ENCODE measurements around the gene MPHOSPH9. TPM values are rescaled to one million over a fixed set of nuclear protein-coding genes. Genes with fewer than 3 reads are reported as not detected.
A peak's percentile ranks its signal among the peaks of the same experiment; 100 is the strongest.

MPHOSPH9 gene
- total RNA-seq, 1 donor from 2014 or later, result 302 TPM

GRCh38 chr12:123114304-123115083 lies 118.4 kb downstream of the MPHOSPH9 start:
- peaks cover 6% of the 10 kb centered on the region for H3K4me1 ChIP-seq

DNA sequence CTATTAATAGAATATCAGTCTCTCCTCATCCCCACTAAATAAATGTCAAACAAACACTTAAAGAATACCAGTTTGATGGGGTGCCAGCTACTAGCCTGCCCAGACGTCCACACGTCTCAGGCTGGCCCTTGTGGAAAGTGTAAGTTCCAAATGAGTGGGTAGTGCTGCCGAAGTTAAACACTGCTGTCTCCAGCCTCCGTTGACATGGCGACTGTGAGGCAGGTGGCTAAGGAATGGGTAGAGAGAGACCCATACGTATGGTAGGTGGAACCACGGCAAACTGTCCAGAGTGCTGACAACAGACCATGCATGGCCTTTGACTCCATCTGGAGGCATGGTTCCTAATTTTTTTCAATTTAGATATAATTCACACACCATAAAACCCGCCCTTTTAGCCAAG lies 119.9 kb downstream of the MPHOSPH9 start:
- no peak overlapping the region for H3K4me3 ChIP-seq
- DNase-seq (ENCODE audit: low spot score), result no peak
- Mint-ChIP-seq H3K27me3 (ENCODE audit: insufficient read depth, low read depth) (peaks cover 6% of the 10 kb centered on the region), H3K9me3 (no peaks in the 10 kb centered on the region), H3K27ac (no peak overlapping the region), H3K4me3 (no peak overlapping the region), H3K4me1 (peaks cover 48% of the 10 kb centered on the region), H3K36me3 (no peaks in the 10 kb centered on the region)
- H3F3A ChIP-seq (ENCODE audit: low read depth), result peaks cover 3% of the 10 kb centered on the region
- TF ChIP-seq CTCF (IDR thresholded peaks at IDR 0.05), result no peak
- no peak for TF ChIP-seq EZH2 (IDR thresholded peaks at IDR 0.05)
- no peak for TF ChIP-seq EZH2phosphoT487 (IDR thresholded peaks at IDR 0.05)
- no peaks in the 10 kb centered on the region for H3K79me2 ChIP-seq (ENCODE audit: low read depth)
- H3K4me1 ChIP-seq, result peaks cover 6% of the 10 kb centered on the region
- H3K9ac ChIP-seq, result no peak overlapping the region
- H3K27me3 ChIP-seq, result peaks cover 20% of the 10 kb centered on the region
- no peak overlapping the region for H3K4me2 ChIP-seq
- no peaks in the 10 kb centered on the region for H3K36me3 ChIP-seq
- no peaks in the 10 kb centered on the region for H4K20me1 ChIP-seq (ENCODE audit: low read depth)
- no peaks in the 10 kb centered on the region for H3K9me3 ChIP-seq (ENCODE audit: low read depth)
- no peak overlapping the region for H3K27ac ChIP-seq
- H2AFZ ChIP-seq (replicated peaks), result no peak overlapping the region

More at GRCh38 chr12:123114304-123115083, 118.4 kb downstream of the MPHOSPH9 start:
- Mint-ChIP-seq H3K27ac (no peak overlapping the region), H3K4me1 (peaks cover 52% of the 10 kb centered on the region), H3K36me3 (no peaks in the 10 kb centered on the region), H3K4me3 (no peak overlapping the region), H3K27me3 (ENCODE audit: insufficient read depth, low read depth) (peaks cover 6% of the 10 kb centered on the region), H3K9me3 (no peaks in the 10 kb centered on the region)
- H3K36me3 ChIP-seq, result no peaks in the 10 kb centered on the region
- no peak overlapping the region for H3K4me2 ChIP-seq
- H3K27ac ChIP-seq, result no peak overlapping the region
- peaks cover 18% of the 10 kb centered on the region for H3F3A ChIP-seq (ENCODE audit: low read depth)
- H3K27me3 ChIP-seq, result peaks cover 24% of the 10 kb centered on the region
- H3K4me3 ChIP-seq, result no peak overlapping the region
- TF ChIP-seq EZH2 (IDR thresholded peaks at IDR 0.05), result no peak
- TF ChIP-seq EZH2phosphoT487 (IDR thresholded peaks at IDR 0.05), result no peak
- TF ChIP-seq CTCF (IDR thresholded peaks at IDR 0.05), result no peak
- H4K20me1 ChIP-seq (ENCODE audit: low read depth), result no peaks in the 10 kb centered on the region
- H3K79me2 ChIP-seq (ENCODE audit: low read depth), result no peaks in the 10 kb centered on the region
- H3K9me3 ChIP-seq (ENCODE audit: low read depth), result no peaks in the 10 kb centered on the region
- H2AFZ ChIP-seq (replicated peaks), result no peak overlapping the region
- DNase-seq (ENCODE audit: low spot score), result no peak
- H3K9ac ChIP-seq, result no peak overlapping the region

GRCh38 chr12:123111498-123112165 lies 121.3 kb downstream of the MPHOSPH9 start:
- Histone ChIP-seq H3K4me1 (peaks cover 12% of the 10 kb centered on the region), H3K79me2 (ENCODE audit: low read depth) (no peaks in the 10 kb centered on the region), H3K27ac (no peak overlapping the region), H3K4me3 (no peak overlapping the region), H3K9me3 (ENCODE audit: low read depth) (no peaks in the 10 kb centered on the region), H3K9ac (no peak overlapping the region), H4K20me1 (ENCODE audit: low read depth) (no peaks in the 10 kb centered on the region), H3F3A (ENCODE audit: low read depth) (peaks cover 2% of the 10 kb centered on the region), H3K4me2 (no peak overlapping the region), H3K27me3 (peaks cover 6% of the 10 kb centered on the region), H2AFZ (replicated peaks) (no peak overlapping the region), H3K36me3 (no peaks in the 10 kb centered on the region)
- H3K4me1 Mint-ChIP-seq, result peaks cover 59% of the 10 kb centered on the region
- no peaks in the 10 kb centered on the region for H3K9me3 Mint-ChIP-seq
- peak overlapping the region; percentile 8 for H3K4me3 Mint-ChIP-seq
- TF ChIP-seq EZH2phosphoT487 (IDR thresholded peaks at IDR 0.05) (no peak), CTCF (IDR thresholded peaks at IDR 0.05) (no peak), EZH2 (IDR thresholded peaks at IDR 0.05) (no peak)
- peaks cover 3% of the 10 kb centered on the region for H3K27me3 Mint-ChIP-seq (ENCODE audit: insufficient read depth, low read depth)
- no peak for DNase-seq (ENCODE audit: low spot score)
- H3K27ac Mint-ChIP-seq, result peak overlapping the region; percentile 90
- H3K36me3 Mint-ChIP-seq, result no peaks in the 10 kb centered on the region

Data from neural progenitor cell (in vitro differentiated cells).